Tibial nerve (tissue), 4 donors: ENCODE data around the gene FBXO15. TPM values are rescaled to one million over a fixed set of nuclear protein-coding genes. Genes with fewer than 3 reads are reported as not detected.

Experiments used
- DNase-seq, 2 donors: peaks; one replicate each; pipeline ENCODE4 v3.0.0-alpha.2; 2019; ENCODE audit warnings: low spot score in 2 of 2
- H3K27ac ChIP-seq, 4 donors: fragments of 200-600 bp; sonication (generic) in 3 of 4; one replicate each; pipeline ENCODE4 v1.5.1; 2017 to 2019; ENCODE audit warnings: mild to moderate bottlenecking in 1 of 4
- H3K27me3 ChIP-seq, 2 donors: fragments of 200-600 bp; sonication (generic) in 1 of 2; one replicate each; pipeline versions ENCODE4 v1.5.1 to v1.6.0; 2017 to 2019
- H3K36me3 ChIP-seq, 3 donors: fragments of 200-600 bp; sonication (generic); one replicate each; pipeline ENCODE4 v1.5.1; 2018 to 2019
- H3K4me1 ChIP-seq, 4 donors: fragments of 200-600 bp; sonication (generic) in 3 of 4; one replicate each; pipeline ENCODE4 v1.5.1; 2017 to 2019
- H3K4me3 ChIP-seq, 4 donors: fragments of 200-600 bp; sonication (generic) in 3 of 4; one replicate each; pipeline ENCODE4 v1.5.1; 2017 to 2019; ENCODE audit warnings: mild to moderate bottlenecking in 1 of 4, moderate library complexity in 1 of 4
- H3K9me3 ChIP-seq, 4 donors: fragments of 200-600 bp; sonication (generic) in 3 of 4; one replicate each; pipeline ENCODE4 v1.5.1; 2017 to 2019
- CTCF ChIP-seq, 5 experiments: fragments of 200-600 bp in 3 of 5; fragments of 450-650 bp in 2 of 5; sonication (generic) in 3 of 5; IDR thresholded peaks; one replicate each; pipeline ENCODE4 v1.5.1; 2016 to 2019; ENCODE audit warnings: antibody characterized with exemption in 5 of 5, mild to moderate bottlenecking in 3 of 5, moderate library complexity in 2 of 5
- EP300 ChIP-seq, 2 donors: sonication (generic); formaldehyde crosslinking; IDR thresholded peaks; one replicate each; pipeline ENCODE4 v1.6.1; 2017; ENCODE audit warnings: antibody characterized with exemption in 2 of 2, mild to moderate bottlenecking in 1 of 2
- POLR2A ChIP-seq, 2 donors: fragments of 450-650 bp; IDR thresholded peaks; one replicate each; pipeline ENCODE4 v1.6.1; 2017; ENCODE audit warnings: antibody characterized with exemption in 2 of 2, mild to moderate bottlenecking in 2 of 2, moderate library complexity in 2 of 2
- WGBS, 2 donors: methylation state at CpG; one replicate each; pipeline ENCODE4 v1.1.5; 2018; 5-methylcytosine and 5-hydroxymethylcytosine counted together
- total RNA-seq, 4 donors: library from RNA; depleted of rRNA; stranded (reverse); fragments of >200 nt; gene quantifications; one replicate each; pipeline ENCODE4 v1.1.0, GENCODE V29; 2016

FBXO15 gene
- total RNA-seq, 4 donors from 2014 or later = 1.0 to 4.4 (median 1.4) TPM

- WGBS, 2 donors = 79 to 80% methylated on average over 13 of the region's 13 CpGs
- Histone ChIP-seq H3K27me3 (no peaks in the 10 kb centered on the region), H3K27ac (no peak overlapping the region), H3K4me3 (no peak overlapping the region), H3K9me3 (no peaks in the 10 kb centered on the region), H3K36me3 (no peaks in the 10 kb centered on the region), H3K4me1 (no peaks in the 10 kb centered on the region)
- TF ChIP-seq POLR2A (IDR thresholded peaks at IDR 0.05) (no peak), CTCF (IDR thresholded peaks at IDR 0.05) (no peak), EP300 (IDR thresholded peaks at IDR 0.05) (no peak)
- no peak for DNase-seq
Observed at GRCh38 chr18:74069178-74070050, 78.2 kb downstream of the FBXO15 start.

GRCh38 chr18:74068296-74068695, 79.3 kb downstream of the FBXO15 start:
- Histone ChIP-seq H3K27me3 (no peaks in the 10 kb centered on the region), H3K9me3 (no peaks in the 10 kb centered on the region), H3K4me3 (no peak overlapping the region), H3K36me3 (no peaks in the 10 kb centered on the region), H3K27ac (no peak overlapping the region), H3K4me1 (no peaks in the 10 kb centered on the region)
- no peak for TF ChIP-seq POLR2A (IDR thresholded peaks at IDR 0.05)
- no peak for TF ChIP-seq CTCF (IDR thresholded peaks at IDR 0.05)
- TF ChIP-seq EP300 (IDR thresholded peaks at IDR 0.05) = no peak
- WGBS, 2 donors = 70 to 78% methylated on average over 3 of the region's 3 CpGs
- no peak for DNase-seq

GRCh38 chr18:74066018-74066417, 81.6 kb downstream of the FBXO15 start:
- WGBS, 2 donors = 78% methylated on average over 7 of the region's 7 CpGs
- no peaks in the 10 kb centered on the region for H3K4me1 ChIP-seq

GRCh38 chr18:74065366-74065765, 82.3 kb downstream of the FBXO15 start:
- H3K36me3 ChIP-seq = no peaks in the 10 kb centered on the region
- H3K27ac ChIP-seq = no peak overlapping the region
- TF ChIP-seq EP300 (IDR thresholded peaks at IDR 0.05) (no peak), POLR2A (IDR thresholded peaks at IDR 0.05) (no peak), CTCF (IDR thresholded peaks at IDR 0.05) (no peak)
- no peaks in the 10 kb centered on the region for H3K4me1 ChIP-seq
- DNase-seq = no peak
- no peaks in the 10 kb centered on the region for H3K9me3 ChIP-seq
- no peak overlapping the region for H3K4me3 ChIP-seq
- WGBS, 2 donors = 75 to 84% methylated on average over 3 of the region's 3 CpGs
- H3K27me3 ChIP-seq = no peaks in the 10 kb centered on the region

More at GRCh38 chr18:74066018-74066417, 81.6 kb downstream of the FBXO15 start:
- Histone ChIP-seq H3K27ac (no peak overlapping the region), H3K9me3 (no peaks in the 10 kb centered on the region), H3K4me3 (no peak overlapping the region), H3K27me3 (no peaks in the 10 kb centered on the region), H3K36me3 (no peaks in the 10 kb centered on the region)
- no peak for DNase-seq
- TF ChIP-seq CTCF (IDR thresholded peaks at IDR 0.05) (no peak), EP300 (IDR thresholded peaks at IDR 0.05) (no peak), POLR2A (IDR thresholded peaks at IDR 0.05) (no peak)

GRCh38 chr18:74064510-74064909, 83.1 kb downstream of the FBXO15 start:
- WGBS, 2 donors = 63 to 72% methylated on average over 6 of the region's 6 CpGs
- DNase-seq = no peak
- H3K27ac ChIP-seq = no peak overlapping the region
- H3K4me1 ChIP-seq = no peaks in the 10 kb centered on the region
- H3K9me3 ChIP-seq = no peaks in the 10 kb centered on the region
- TF ChIP-seq CTCF (IDR thresholded peaks at IDR 0.05) (no peak), POLR2A (IDR thresholded peaks at IDR 0.05) (no peak), EP300 (IDR thresholded peaks at IDR 0.05) (no peak)
- H3K27me3 ChIP-seq = no peaks in the 10 kb centered on the region
- H3K36me3 ChIP-seq = no peaks in the 10 kb centered on the region
- H3K4me3 ChIP-seq = no peak overlapping the region
